Activated naive CD8-positive, alpha-beta T cell treated with anti-CD3 and anti-CD28 coated beads, Interleukin-2, amount 50 U/mL, for 16 hours (primary cell): ENCODE results near the gene USP37.

Experiments
- DNase-seq: peaks from one replicate; pipeline ENCODE4 v3.0.0-alpha.2; 2020; ENCODE audit warnings: low read depth, low spot score

USP37 gene

DNA sequence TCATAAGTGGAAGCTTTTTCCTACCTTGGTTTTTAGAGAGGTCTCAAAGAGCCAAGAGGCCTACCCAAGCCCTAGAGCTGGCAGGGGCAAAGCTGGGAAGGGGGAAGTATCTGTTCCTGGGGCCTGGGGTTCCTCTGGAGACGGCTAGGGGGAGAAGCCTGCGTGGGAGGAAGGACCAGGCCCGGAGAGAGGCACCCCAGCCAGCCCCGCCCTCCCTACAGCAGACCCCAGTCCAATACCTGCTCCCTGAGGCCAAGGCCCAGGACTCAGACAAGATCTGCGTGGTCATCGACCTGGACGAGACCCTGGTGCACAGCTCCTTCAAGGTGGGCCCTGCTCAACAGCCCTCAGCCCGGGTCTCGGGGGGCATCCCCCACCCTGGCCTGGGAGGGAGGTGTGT, 166.3 kb downstream of the USP37 start:
- no peak for DNase-seq

DNA sequence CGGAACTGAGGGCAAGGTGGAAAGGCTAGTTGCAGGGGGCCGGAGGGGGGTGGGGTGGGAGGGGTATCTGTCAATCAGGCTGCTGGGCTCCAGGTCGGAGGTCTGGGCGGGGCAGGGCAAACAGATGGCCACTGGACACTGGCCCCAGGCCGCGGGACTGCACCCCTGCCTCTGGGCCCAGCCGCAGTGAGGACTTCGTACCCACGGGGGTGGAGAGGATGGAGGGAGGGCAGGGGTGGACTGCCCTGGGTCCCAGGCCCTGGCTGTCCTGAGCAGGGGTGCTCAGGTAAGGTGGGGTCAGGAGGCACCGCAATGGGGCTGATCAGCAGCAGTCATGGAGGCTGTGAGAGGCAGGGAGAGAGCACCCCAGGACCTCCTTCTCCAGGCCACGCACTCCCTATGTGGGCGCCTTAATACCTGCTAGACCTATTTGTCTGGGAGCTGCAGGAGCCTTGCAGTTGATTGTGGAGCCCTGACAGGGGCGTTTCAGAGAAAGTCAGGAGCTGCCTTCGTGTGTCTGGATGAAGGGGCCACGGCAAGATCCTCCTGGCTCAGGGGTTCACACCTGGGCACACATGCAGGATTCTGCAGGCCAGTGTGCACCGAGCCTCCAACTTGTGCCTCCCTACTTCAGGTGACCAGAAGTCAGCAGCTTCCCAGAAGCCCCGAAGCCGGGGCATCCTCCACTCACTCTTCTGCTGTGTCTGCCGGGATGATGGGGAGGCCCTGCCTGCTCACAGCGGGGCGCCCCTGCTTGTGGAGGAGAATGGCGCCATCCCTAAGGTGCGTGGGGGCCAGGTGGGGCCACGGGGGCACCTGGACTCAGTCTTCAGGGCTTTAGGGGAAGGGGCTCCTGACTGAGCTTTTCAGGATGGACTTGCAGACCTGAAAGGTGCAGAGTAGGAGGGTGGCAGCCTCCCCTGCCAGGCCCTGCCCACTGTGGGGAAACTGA, 166.9 kb downstream of the USP37 start:
- DNase-seq: no peak
